ENCODE measurements around the gene EFHC1. TPM values are rescaled to one million over a fixed set of nuclear protein-coding genes. Genes with fewer than 3 reads are reported as not detected.

EFHC1 gene
- total and polyA plus RNA-seq, 2 experiments from 2014 or later = 24.3 to 28.0 TPM

DNA sequence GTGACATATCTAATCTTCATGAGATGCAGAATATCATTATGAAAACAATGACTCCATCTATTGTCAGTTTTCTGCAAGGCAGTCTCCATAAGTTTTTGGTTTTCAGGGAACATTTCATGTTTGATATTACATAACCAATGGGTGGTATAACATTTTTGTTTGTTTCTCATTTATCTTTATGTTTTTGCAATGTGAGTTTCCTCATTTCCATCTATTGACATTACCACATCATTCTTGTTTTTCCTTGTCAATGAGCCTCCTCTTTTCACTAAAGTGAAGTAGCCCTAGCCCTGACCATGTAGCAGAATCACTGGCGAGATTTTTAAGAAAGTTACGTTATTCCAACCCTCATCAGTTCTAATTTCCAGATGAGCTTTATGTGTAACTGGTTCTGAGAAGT, 4.4 kb downstream of the EFHC1 start:
- no peak overlapping the region for H3K27ac Mint-ChIP-seq
- H3K4me1 Mint-ChIP-seq = no peaks in the 10 kb centered on the region
- no peaks in the 10 kb centered on the region for H3K9me2 ChIP-seq (ENCODE audit: insufficient read depth)
- no peak overlapping the region for H3K4me3 Mint-ChIP-seq
- H3F3A ChIP-seq (replicated peaks; ENCODE audit: low read depth) = no peaks in the 10 kb centered on the region
- ATAC-seq (no peak), DNase-seq (ENCODE audit: low spot score) (no peak)
- no peak overlapping the region for H2AFZ ChIP-seq
- H3K4me1 ChIP-seq (ENCODE audit: insufficient read depth) = no peaks in the 10 kb centered on the region
- no peaks in the 10 kb centered on the region for H3K79me2 ChIP-seq (replicated peaks; ENCODE audit: insufficient read depth)
- H4K20me1 ChIP-seq (replicated peaks; ENCODE audit: insufficient read depth) = no peaks in the 10 kb centered on the region
- H3K4me2 ChIP-seq = no peak overlapping the region
- no peak overlapping the region for H3K4me3 ChIP-seq
- H3K27ac ChIP-seq (ENCODE audit: low read depth) = peak overlapping the region; percentile 14; the same call in 1 of the 2 replicates
- no peaks in the 10 kb centered on the region for H3K9me3 Mint-ChIP-seq
- peaks cover 3% of the 10 kb centered on the region for H3K27me3 Mint-ChIP-seq (ENCODE audit: insufficient read depth, low read depth, poor library complexity)
- TF ChIP-seq ZNF114 (CRISPR knock-in tag; IDR thresholded peaks at IDR 0.05) (no peak), EZH2phosphoT487 (IDR thresholded peaks at IDR 0.05; ENCODE audit: unreplicated experiment) (no peak), NANOG (IDR thresholded peaks at IDR 0.05; ENCODE audit: borderline replicate concordance) (no peak), ZNF331 (CRISPR knock-in tag; IDR thresholded peaks at IDR 0.05; ENCODE audit: low read depth) (no peak), STAT1 (IDR thresholded peaks at IDR 0.05; ENCODE audit: unreplicated experiment) (no peak), CREB1 (CRISPR knock-in tag; IDR thresholded peaks at IDR 0.05; ENCODE audit: low read depth) (no peak), JUNB (IDR thresholded peaks at IDR 0.05; ENCODE audit: unreplicated experiment) (no peak), EZH2 (IDR thresholded peaks at IDR 0.05; ENCODE audit: low read depth, unreplicated experiment) (no peak), POLR2AphosphoS5 (IDR thresholded peaks at IDR 0.05; ENCODE audit: low read depth) (no peak)
- TF ChIP-seq, protein P1, sequence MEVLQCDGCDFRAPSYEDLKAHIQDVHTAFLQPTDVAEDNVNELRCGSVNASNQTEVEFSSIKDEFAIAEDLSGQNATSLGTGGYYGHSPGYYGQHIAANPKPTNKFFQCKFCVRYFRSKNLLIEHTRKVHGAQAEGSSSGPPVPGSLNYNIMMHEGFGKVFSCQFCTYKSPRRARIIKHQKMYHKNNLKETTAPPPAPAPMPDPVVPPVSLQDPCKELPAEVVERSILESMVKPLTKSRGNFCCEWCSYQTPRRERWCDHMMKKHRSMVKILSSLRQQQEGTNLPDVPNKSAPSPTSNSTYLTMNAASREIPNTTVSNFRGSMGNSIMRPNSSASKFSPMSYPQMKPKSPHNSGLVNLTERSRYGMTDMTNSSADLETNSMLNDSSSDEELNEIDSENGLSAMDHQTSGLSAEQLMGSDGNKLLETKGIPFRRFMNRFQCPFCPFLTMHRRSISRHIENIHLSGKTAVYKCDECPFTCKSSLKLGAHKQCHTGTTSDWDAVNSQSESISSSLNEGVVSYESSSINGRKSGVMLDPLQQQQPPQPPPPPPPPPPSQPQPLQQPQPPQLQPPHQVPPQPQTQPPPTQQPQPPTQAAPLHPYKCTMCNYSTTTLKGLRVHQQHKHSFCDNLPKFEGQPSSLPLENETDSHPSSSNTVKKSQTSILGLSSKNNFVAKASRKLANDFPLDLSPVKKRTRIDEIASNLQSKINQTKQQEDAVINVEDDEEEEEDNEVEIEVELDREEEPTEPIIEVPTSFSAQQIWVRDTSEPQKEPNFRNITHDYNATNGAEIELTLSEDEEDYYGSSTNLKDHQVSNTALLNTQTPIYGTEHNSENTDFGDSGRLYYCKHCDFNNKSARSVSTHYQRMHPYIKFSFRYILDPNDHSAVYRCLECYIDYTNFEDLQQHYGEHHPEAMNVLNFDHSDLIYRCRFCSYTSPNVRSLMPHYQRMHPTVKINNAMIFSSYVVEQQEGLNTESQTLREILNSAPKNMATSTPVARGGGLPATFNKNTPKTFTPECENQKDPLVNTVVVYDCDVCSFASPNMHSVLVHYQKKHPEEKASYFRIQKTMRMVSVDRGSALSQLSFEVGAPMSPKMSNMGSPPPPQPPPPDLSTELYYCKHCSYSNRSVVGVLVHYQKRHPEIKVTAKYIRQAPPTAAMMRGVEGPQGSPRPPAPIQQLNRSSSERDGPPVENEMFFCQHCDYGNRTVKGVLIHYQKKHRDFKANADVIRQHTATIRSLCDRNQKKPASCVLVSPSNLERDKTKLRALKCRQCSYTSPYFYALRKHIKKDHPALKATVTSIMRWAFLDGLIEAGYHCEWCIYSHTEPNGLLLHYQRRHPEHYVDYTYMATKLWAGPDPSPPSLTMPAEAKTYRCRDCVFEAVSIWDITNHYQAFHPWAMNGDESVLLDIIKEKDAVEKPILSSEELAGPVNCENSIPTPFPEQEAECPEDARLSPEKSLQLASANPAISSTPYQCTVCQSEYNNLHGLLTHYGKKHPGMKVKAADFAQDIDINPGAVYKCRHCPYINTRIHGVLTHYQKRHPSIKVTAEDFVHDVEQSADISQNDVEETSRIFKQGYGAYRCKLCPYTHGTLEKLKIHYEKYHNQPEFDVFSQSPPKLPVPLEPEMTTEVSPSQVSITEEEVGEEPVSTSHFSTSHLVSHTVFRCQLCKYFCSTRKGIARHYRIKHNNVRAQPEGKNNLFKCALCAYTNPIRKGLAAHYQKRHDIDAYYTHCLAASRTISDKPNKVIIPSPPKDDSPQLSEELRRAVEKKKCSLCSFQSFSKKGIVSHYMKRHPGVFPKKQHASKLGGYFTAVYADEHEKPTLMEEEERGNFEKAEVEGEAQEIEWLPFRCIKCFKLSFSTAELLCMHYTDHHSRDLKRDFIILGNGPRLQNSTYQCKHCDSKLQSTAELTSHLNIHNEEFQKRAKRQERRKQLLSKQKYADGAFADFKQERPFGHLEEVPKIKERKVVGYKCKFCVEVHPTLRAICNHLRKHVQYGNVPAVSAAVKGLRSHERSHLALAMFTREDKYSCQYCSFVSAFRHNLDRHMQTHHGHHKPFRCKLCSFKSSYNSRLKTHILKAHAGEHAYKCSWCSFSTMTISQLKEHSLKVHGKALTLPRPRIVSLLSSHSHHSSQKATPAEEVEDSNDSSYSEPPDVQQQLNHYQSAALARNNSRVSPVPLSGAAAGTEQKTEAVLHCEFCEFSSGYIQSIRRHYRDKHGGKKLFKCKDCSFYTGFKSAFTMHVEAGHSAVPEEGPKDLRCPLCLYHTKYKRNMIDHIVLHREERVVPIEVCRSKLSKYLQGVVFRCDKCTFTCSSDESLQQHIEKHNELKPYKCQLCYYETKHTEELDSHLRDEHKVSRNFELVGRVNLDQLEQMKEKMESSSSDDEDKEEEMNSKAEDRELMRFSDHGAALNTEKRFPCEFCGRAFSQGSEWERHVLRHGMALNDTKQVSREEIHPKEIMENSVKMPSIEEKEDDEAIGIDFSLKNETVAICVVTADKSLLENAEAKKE (CRISPR knock-in tag; IDR thresholded peaks at IDR 0.05) = no peak
- TF ChIP-seq, protein P2, sequence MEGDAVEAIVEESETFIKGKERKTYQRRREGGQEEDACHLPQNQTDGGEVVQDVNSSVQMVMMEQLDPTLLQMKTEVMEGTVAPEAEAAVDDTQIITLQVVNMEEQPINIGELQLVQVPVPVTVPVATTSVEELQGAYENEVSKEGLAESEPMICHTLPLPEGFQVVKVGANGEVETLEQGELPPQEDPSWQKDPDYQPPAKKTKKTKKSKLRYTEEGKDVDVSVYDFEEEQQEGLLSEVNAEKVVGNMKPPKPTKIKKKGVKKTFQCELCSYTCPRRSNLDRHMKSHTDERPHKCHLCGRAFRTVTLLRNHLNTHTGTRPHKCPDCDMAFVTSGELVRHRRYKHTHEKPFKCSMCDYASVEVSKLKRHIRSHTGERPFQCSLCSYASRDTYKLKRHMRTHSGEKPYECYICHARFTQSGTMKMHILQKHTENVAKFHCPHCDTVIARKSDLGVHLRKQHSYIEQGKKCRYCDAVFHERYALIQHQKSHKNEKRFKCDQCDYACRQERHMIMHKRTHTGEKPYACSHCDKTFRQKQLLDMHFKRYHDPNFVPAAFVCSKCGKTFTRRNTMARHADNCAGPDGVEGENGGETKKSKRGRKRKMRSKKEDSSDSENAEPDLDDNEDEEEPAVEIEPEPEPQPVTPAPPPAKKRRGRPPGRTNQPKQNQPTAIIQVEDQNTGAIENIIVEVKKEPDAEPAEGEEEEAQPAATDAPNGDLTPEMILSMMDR (conservative IDR thresholded peaks at IDR 0.05; ENCODE audit: low read depth in 2 of 2) = no peak
- TF ChIP-seq, protein P3, sequence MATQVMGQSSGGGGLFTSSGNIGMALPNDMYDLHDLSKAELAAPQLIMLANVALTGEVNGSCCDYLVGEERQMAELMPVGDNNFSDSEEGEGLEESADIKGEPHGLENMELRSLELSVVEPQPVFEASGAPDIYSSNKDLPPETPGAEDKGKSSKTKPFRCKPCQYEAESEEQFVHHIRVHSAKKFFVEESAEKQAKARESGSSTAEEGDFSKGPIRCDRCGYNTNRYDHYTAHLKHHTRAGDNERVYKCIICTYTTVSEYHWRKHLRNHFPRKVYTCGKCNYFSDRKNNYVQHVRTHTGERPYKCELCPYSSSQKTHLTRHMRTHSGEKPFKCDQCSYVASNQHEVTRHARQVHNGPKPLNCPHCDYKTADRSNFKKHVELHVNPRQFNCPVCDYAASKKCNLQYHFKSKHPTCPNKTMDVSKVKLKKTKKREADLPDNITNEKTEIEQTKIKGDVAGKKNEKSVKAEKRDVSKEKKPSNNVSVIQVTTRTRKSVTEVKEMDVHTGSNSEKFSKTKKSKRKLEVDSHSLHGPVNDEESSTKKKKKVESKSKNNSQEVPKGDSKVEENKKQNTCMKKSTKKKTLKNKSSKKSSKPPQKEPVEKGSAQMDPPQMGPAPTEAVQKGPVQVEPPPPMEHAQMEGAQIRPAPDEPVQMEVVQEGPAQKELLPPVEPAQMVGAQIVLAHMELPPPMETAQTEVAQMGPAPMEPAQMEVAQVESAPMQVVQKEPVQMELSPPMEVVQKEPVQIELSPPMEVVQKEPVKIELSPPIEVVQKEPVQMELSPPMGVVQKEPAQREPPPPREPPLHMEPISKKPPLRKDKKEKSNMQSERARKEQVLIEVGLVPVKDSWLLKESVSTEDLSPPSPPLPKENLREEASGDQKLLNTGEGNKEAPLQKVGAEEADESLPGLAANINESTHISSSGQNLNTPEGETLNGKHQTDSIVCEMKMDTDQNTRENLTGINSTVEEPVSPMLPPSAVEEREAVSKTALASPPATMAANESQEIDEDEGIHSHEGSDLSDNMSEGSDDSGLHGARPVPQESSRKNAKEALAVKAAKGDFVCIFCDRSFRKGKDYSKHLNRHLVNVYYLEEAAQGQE (IDR thresholded peaks at IDR 0.05; ENCODE audit: unreplicated experiment) = no peak
- TF ChIP-seq, protein P4, sequence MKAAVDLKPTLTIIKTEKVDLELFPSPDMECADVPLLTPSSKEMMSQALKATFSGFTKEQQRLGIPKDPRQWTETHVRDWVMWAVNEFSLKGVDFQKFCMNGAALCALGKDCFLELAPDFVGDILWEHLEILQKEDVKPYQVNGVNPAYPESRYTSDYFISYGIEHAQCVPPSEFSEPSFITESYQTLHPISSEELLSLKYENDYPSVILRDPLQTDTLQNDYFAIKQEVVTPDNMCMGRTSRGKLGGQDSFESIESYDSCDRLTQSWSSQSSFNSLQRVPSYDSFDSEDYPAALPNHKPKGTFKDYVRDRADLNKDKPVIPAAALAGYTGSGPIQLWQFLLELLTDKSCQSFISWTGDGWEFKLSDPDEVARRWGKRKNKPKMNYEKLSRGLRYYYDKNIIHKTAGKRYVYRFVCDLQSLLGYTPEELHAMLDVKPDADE (IDR thresholded peaks at IDR 0.05) = no peak
- H3K36me3 ChIP-seq (ENCODE audit: insufficient read depth) = no peaks in the 10 kb centered on the region; the same call in 1 of the 2 replicates
- H3K36me3 Mint-ChIP-seq (ENCODE audit: low read depth) = no peaks in the 10 kb centered on the region
- no peaks in the 10 kb centered on the region for H3K27me3 ChIP-seq (ENCODE audit: insufficient read depth)

Data from GM23338 (cell line).